ENCODE measurements around the gene CDH22.

The CDH22 gene

DNA sequence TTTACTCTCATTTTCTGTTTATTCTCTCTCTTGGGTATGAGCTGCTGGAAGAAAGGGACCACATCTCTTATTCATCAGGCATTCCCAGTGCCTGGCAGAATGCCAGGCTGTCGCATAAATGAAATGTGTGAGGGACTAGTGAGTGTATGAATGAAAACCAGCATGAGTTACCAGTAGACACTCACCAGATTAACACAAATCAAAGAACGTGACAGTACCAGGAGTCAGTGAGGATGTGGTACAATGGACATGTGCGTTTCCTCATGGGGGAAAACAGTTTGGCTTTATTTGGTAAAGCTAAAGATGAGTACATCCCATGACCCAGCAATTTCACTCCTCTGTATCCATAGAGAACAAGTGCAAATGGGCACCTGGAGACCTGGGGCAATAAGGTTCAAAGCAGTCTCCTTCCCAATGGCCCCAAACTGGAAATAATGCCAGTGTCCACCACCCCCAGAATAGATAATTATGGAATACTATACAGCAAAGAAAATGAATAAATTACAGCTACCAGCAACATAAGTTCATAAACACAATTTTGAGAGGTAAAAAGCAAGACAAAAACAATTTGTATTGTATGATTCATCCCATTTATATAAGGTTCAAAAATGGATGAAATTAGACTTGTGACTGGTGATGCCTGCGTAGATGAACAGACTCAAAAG lies 93.3 kb downstream of the CDH22 start:
- DNase-seq (ENCODE audit: low spot score): no peak

DNA sequence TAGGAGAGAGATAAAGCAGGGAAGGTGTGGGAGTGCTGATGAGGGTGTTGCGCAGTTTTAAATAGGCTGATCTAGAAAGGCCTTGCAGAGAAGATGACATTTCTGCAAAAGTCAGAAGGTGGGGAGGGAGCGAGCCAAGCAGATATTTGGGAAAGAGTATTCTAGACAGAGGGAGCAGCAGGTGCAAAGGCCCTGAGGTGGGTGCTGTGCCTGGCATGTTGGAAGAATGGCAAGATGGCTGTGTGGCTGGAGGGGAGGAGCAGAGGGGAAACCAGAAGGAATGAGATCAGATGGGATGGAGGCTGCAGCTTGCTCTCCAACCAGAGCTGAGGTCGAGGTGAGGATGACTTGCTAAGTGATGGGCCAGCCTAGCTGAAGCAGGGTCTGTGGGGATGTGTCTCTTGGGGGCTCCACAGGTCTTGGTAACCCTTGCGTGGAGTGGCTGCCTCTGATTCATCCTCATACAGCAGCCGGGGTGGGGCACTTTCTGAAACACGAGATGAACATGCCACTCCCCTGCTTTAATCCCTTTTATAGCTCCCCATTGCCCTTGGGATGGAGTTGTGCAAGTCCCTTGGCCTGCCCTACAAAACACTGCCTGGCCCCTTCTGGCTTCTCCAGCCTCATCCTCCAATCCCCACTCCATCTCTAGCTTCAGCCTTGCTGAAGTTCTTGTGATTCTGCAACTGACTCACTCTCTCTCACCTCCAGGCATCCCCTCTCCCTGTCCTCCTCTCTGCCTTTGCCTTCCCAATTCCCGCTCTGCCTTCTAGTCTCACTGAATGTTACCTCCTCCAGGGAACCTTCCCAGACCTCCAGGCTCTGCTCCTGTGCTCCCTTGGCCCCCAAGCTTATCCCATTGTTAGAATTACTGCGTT lies 94.1 kb downstream of the CDH22 start:
- DNase-seq (ENCODE audit: low spot score): no peak

DNA sequence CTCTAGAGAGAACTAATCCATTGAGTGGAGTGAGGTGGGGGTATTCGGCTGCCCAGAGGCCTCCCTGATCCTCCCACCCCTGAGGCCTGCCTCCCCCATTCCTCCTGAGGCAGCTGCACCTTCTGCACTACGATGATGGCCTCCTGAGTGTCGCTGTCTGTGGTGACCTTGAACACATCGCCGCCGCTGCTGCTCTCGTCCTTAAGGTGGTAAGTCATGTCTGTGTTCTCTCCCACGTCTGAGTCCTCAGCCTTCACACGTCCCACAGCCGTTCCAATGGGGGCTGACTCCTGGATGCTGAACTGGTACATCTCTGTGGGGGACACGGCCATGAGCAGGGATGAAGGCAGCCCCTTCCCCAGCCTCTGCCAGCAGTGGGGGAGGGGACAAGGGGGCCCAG lies 95.4 kb downstream of the CDH22 start:
- no peak for DNase-seq (ENCODE audit: low spot score)

DNA sequence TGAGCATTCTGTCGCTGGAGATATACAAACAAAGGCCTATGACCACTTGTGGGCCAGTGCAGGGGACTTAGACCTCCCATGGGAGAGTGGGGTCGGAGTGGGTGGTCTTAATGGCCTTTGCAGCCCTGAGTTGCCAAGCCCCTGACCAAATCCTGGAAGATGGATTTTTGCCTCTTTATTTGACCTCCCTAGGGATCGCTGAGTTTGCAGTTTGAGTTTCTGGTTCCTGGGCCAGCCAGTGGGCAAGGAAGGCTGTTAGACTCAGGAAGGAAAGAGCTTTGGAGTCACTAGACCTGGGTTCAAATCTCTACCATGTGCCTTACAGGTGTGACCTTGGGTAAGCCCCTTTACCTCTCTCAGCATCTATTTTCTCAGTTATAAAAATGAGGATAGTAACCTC lies 96.0 kb downstream of the CDH22 start:
- no peak for DNase-seq (ENCODE audit: low spot score)

DNA sequence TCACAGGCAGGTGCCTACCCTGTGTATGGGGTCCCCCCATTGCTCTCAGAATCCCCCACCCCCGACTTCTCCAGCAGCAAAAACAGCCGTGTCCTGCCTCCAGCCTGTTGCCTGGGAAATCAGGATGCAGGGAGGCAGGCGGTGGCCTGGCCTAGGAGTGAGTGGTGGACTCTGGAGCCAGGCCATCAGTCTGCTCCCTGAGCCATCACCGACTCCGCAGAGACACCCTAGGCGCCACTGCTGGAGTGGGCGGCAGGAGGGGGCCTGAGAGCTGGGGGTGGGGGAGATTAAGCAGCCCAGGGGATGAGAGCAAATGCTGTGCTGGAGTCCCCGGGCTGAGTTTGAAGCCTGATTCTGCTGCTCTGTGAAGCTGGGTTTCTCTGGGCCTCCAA lies 97.0 kb downstream of the CDH22 start:
- no peak for DNase-seq (ENCODE audit: low spot score)

DNA sequence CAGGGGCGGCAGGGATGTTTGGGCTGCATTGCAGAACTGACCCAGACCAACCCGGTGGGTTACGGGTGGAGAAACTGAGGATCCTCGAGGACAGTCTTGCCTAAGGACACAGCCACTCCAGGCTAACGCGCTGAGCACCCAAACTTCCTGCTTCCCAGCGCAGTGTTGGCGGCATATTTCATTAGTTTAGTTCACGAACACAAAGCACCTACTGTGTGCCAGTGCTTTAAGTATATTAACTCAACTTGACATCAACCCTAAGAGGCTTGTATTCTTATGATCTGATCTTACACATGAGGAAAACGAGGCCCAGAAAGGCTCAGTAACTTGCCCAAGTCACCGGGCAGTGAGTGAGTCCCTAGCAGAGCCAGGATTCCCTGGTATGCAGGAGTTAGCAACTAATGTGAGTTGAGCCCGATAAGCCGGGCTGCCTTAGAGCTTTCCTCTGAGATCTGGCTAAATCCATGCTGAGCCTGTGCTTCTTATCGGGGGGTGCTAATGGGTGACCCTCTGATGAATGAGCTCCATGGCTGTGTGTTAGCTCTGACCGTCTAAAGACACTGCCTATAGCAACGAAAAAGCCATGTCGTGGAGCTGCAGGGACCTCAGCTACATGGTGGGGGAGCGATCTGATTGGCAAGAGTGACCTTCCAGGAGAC lies 97.5 kb downstream of the CDH22 start:
- DNase-seq (ENCODE audit: low spot score): no peak

DNA sequence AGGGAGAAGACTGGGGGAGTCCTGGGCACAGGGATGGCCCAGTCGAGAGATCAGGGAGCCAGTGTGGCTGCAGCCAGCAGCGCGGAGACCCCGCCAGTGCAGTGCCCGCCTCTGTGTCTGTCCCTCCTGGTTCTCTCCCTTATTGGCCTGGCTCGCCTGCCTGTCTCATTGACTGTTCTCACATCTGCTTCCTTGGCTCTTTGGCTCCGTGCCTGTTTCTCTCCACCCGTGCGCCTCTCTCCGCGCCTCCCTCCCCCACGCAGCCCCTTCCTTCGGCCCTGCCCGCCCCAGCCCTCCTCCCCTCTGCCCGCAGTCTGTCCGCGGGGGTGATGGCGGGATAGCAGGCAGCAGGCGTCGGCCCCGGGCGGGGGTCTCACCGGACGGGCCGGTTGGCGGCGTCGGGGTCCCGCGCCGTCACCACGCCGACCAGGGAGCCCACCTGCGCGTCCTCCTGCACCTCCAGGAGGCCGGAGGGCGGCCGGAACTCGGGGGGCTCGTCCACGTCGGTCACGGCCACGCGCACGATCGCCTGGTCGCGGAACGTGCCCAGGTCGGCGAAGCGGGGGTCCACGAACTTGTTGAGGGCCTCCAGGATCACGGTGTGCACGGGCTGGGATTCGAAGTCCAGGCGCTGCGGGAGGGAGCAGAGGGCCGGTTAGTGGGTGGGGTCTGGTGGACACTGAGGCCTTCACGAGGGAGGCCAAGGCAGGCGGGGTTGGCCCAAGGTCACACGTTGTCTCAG lies 98.2 kb downstream of the CDH22 start:
- no peak for DNase-seq (ENCODE audit: low spot score)

DNA sequence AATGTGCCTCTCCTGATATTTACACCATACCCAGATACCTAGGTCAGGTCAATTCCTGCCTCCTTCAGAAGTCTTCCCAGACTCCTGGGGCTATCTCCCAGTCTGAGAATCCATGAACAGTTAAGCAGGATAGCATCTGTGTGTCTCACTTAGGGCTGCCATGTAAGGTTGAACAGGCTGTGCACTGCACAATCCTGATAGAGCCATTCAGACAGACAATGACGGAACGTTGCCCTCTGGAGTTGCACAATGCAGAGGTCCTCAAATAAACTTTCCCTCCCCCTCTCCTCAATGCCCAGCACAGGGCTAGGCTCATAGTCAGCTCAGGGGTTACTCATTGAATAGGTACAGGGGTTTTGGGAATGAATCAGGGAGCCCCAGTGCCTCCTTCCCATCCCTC lies 100.5 kb downstream of the CDH22 start:
- no peak for DNase-seq (ENCODE audit: low spot score)

DNA sequence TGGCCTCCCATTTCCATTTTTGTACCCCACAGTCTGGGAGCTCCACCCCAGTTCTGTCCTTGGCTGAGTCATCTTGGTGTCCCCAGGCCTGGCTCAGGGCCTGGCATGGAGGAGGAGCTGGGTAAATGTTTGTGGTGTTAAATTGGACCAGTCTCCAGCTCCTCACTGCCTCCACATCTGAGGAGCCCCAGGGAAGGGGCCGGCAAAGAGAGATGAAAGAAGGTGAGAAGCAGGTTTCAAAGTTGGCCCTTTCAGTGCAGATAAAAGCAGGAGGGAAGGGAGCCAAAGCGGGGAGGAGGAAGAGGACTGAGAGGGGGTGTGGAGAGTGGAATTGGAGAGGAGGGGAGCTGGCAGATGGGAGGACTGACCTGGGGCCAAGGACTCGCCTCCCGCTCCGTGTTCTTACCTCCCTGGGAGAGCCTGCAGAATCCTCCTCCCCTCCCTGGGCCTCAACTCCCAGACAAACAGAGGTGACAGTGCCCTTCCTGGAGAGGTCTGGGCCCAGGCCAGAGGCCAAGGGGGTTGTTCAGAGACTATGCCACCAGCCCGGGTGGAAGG lies 101.2 kb downstream of the CDH22 start:
- DNase-seq (ENCODE audit: low spot score): no peak

DNA sequence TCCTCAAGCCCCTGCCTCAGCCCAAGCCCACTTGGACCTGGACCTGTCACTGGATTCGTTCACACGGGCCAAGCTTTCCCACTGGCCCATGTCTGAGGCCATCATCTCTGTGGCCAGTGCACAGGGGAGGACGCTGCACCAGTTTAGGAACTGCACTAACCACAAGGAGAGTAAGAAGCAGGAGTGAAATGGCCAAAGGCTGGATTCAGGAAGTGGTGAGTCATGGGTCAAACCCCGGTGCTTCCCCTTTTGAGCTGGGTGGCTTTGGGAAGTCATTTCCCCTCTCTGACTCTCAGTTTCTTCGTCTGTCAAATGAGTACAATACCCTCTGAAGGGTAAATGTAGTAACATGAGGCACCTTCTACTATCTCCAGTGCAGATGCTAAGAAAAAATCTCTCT lies 102.3 kb downstream of the CDH22 start:
- DNase-seq (ENCODE audit: low spot score): no peak

DNA sequence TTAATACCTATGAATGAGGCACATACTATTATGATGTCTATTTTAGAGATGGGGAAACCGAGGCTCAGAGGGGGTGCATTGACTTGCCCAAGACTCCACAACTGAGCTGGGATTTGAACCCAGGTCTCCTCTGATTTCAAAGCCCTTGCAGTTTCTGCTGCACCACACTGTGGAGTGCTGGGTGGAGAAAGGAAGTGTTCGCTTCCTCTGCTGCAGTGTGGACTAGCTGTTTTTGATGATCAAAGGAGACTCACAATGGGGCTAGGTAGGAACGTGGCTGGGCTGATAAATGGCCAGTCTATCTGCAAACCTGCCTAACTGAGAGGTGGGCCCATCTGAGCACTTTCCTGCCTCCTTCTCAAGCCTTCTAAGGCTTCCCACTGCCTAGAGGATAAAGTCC lies 102.9 kb downstream of the CDH22 start:
- DNase-seq (ENCODE audit: low spot score): no peak

DNA sequence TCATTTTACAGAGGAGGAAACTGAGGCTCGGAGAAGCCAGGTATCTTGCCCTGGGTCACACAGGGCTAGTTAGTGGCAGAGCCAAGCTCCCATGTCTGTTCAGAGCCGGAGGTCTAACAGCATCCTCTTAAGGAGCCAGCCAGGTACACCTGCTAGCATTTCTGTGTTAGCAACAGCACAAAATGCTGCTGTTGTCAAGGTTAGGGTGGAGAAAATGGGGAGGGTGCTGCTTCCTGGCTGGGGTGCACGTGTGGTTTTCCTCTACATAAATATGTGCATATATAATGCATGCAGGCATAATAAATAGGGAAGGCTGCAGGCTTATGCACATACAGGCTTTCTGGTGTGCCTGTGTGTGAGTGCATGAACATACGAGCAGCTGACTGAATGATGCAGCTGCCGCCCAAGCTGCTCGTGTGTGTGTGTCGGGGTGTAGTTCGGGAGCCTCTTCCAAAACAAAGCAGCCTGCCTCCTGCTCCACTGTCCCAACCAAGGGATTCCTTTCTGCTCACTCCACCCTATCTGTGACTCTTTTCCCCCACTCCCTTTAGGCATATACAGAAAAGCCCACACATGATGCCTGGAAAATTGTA lies 103.6 kb downstream of the CDH22 start:
- no peak for DNase-seq (ENCODE audit: low spot score)

DNA sequence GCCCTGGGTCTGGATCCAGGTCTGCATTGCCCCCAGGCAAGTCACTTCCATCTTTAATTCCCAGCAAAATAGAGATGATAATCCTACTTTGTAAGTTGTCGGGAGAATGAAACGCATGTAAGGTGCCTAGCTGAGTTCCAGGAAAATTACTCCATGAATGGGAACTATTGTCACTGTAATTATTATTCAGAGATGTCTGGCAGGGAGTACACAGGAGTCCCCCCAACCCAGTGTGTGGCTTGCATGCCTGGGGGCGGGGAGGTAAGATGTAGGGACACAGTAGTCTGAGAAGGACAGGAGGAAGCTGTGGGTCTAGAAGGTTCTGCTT lies 104.8 kb downstream of the CDH22 start:
- no peak for DNase-seq (ENCODE audit: low spot score)

DNA sequence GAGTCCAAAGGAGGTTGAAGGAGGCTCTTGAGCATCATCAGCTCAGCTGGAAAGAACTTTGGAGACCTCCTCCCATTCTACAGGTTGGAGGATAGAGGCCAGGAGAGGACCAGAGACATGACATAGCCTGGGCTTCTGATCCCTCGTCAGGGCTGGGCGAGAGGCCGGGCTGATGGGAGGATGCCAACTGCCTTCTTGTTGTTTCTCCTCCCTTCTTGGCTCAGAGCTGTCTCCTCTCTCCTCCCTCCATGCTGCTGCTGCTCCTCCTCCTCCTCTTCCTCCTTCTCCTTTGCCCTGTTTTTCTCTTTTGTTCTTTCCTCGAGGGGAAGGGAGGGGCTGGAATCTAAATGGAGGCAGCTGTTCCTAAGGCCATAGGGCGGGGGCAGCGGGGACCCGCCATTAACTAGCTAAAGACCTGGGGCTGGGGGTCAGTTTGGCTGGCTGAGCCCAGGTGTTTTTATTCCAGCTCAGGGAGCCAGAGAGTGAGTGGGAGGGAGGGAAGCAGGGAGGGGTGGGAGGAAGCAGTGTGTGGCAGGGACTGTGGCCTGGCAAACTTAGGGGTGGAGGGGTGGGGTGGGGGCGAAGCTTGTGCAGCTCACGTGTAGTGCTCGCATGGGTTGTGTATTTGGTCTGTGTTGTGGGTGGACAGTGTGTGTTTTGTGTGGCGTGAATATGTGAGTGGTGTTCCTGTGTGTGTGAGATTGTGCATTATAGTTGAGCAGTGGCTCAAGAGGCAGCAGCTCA lies 105.4 kb downstream of the CDH22 start:
- no peak for DNase-seq (ENCODE audit: low spot score)

DNA sequence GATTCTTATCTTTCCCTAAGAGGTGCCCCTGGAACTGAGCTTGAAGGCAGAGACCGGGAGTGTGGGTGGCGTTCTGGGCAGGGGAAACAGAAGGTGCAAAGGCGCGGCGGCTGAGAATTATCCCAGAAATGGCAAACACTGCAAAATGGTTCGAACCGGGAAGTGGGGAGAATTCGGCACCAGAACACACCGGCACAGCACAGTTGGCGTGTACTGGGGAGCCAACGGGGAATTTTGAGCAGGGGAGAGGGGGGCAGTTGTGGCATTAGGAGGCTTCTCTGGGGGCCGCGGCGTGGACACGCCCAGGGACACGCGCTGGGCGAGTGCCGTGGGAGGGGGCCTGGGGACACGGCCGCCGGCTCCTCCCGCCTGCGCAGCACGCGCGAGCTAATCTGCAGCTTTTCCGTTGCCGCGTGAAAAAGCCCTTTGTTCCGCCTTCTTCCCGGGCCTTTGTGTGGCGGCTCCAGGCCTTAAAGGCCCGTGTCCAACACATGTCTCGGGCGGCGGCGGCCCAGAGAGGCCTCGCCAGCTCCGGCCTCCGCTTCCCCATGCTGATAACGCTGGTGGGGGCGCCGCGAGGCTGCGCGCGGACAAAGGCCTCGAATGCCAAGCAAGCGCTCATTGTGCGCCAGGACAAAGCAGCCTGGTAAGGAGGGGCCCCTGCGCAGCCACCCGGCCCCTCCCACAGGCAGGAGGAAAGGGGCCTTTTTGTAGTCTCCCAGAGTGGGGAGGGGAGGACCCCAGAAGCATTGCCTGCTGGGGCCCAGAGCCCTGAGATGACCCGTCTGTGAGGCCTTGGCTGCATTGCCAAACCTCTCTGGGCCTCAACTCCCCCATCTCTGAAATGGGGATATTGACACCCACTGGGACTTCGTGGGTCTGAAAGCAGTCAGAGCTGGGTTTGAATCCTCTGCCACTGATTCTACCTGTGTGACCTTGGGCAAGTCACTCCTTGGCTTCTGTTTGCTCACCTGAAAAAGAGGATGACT lies 107.4 kb downstream of the CDH22 start:
- DNase-seq (ENCODE audit: low spot score): no peak

DNA sequence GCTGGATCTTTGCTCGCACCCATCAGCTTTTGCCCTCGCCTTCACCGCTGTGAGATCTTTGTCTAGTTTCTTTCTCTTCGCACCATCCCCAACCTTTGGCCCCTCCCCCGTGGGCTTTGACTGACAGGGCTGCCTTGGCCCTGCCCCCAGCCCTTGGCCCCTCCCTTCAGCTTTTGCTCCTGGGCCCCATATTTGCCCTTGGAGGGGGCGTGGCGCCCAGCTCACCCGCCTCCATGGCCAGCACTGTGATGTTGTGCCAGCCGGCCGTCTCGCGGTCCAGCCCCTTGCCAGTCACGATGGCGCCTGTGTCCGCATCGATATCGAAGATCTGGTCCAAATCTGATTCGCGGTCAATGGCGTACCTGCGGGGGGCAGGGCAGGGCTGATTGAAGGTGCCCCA lies 109.1 kb downstream of the CDH22 start:
- no peak for DNase-seq (ENCODE audit: low spot score)

DNA sequence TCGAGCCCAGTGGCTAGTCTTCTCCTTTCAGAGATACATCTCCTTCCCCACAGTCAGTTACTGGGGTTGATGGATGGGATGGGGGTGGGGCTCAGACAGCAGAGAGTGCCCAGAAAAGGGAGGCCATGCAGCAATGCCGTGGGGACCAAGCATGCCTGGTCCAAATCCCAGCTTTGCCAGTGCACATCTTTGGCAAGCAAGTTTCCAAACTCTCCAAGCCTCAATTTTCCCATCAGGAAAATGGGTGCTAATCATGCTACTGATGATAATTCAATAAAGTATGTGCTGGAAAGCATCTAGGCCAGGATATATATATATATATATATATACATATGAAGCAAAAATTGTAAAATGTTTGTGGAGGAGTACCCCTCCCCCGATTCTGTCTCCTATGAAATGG lies 111.3 kb downstream of the CDH22 start:
- DNase-seq (ENCODE audit: low spot score): no peak

DNA sequence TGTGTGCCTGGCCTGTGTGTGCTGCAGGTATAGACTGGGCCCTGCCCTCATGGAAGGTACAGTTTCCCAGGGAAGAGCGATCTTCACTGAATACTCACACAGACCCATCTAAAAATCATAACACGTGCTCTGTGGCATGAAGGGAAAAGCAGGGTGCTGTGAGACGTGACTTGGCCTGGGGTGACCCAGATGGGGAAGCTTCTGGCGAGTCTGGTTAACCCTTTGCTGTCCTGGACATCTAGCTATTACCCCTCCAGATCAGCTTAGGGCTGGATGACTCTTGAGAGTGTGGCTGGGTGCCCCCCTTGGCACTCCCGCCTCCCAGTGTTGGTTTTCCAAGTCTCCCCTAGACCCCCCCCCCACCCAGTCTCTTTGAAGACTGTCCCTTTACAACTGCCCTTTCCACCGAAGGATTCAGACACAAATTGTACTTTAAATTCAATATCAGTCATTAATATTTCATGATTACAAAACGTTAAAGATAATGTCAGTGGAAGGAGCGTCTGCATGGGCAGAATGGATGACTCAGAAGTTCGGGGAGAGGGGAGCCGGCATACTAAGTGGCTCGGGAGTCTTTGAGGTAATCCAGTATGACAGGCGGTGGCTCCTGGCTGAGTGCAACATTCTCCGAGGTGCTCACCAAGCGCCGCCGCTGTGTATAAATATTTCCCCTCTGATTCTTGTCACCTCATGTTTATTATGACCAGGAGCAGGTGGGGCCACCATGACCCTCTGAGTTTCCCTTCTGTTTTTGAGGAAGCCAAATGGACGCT lies 112.8 kb downstream of the CDH22 start:
- no peak for DNase-seq (ENCODE audit: low spot score)

DNA sequence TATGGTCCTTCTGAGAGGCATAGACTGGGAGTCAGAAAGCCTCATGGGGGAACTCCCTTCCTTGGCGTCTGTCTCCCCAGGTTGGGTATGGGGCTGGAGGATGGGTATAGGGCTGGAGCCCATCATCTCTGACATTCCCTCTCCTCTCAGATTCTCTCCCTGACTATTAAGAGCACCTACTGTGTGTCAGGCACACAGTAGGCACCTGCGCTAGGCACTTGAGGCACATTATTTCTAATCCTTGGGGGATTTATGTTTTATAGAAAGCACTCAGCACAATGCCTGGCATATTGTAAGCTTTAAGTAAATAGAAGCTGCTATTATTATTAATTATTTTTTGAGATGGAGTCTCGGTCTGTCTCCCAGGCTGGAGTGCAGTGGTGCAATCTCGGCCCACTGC lies 113.9 kb downstream of the CDH22 start:
- no peak for DNase-seq (ENCODE audit: low spot score)
